ENCODE measurements around the gene MARCHF2. TPM values are rescaled to one million over a fixed set of nuclear protein-coding genes. Genes with fewer than 3 reads are reported as not detected.

MARCHF2 gene
- total and polyA plus RNA-seq, 9 donors = 14.1 to 19.7 (median 16.4) TPM

DNA sequence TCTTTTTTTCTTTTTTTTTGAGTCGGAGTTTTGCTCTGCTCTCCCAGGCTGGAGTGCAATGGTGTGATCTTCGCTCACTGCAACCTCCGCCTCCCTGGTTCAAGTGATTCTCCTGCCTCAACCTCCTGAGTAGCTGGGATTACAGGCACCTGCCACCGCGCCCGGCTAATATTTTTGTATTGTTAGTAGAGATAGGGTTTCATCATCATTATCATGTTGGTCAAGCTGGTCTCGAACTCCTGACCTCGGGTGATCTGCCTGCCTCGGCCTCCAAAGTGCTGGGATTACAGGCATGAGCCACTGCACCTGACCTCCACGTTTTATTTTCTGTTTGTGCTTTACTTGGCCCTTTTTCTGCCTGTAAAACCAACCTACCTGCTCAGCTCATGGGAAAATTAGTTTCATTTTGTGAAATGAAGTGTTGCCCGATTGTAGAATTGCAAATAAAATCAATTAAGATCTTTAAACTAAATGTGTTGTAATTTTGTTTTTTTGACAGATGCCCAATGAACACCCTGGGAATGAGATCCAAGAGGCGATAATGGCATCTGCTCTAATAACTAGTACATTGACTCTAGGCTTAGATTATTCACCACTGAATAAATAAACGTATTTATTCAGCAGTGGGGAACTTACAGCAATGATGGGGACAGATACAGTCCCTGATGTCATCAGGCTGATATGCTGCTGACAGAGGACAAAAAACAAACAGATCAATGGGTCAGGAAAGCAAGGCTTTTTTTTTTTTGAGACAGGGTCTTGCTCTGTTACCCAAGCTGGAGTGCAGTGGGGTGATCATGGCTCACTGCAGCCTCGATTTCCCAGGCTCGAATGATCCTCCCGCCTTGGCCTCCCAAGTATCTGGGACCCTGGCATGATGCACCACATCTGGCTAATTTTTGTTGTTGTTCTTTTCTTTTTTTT, 25.2 kb upstream of the MARCHF2 start:
- Histone ChIP-seq H3K4me3 (ENCODE audit: low read length) (no peak overlapping the region), H3K27ac (ENCODE audit: low read length) (no peak overlapping the region), H3K27me3 (ENCODE audit: control insufficient read depth, insufficient read depth, low read length) (no peaks in the 10 kb centered on the region), H3K9me3 (replicated peaks; ENCODE audit: control insufficient read depth, low read depth, low read length) (no peaks in the 10 kb centered on the region), H3K4me1 (ENCODE audit: control insufficient read depth, insufficient read depth, low read length) (peaks cover 21% of the 10 kb centered on the region), H3K36me3 (ENCODE audit: control insufficient read depth, insufficient read depth, low read length) (no peaks in the 10 kb centered on the region)
- WGBS (ENCODE audit: insufficient coverage) = 83% methylated on average over 6 of the region's 16 CpGs
- DNase-seq = no peak

DNA sequence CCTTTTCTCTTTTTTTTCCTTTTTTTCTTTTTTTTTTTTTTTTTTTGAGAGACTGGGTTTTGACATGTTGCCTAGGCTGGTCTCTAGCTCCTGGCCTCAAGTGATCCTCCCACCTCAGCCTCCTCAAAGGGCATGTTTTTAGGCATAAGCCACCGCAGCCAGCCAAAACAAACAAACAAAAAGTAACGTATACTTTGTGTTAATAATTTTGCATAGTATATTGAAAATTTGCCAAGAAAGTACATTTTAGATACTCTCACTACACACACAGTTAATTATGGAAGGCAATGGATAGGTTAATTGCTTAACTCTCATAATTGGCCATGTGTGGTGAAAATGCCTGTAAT, 24.5 kb upstream of the MARCHF2 start:
- WGBS (ENCODE audit: insufficient coverage) = no CpG with 5 or more reads among the region's 2 CpGs
- DNase-seq = no peak
- no peak overlapping the region for H3K4me3 ChIP-seq (ENCODE audit: low read length)
- H3K27me3 ChIP-seq (ENCODE audit: control insufficient read depth, insufficient read depth, low read length) = no peaks in the 10 kb centered on the region
- H3K9me3 ChIP-seq (replicated peaks; ENCODE audit: control insufficient read depth, low read depth, low read length) = no peaks in the 10 kb centered on the region
- H3K36me3 ChIP-seq (ENCODE audit: control insufficient read depth, insufficient read depth, low read length) = no peaks in the 10 kb centered on the region
- H3K27ac ChIP-seq (ENCODE audit: low read length) = no peak overlapping the region
- H3K4me1 ChIP-seq (ENCODE audit: control insufficient read depth, insufficient read depth, low read length) = peaks cover 27% of the 10 kb centered on the region

DNA sequence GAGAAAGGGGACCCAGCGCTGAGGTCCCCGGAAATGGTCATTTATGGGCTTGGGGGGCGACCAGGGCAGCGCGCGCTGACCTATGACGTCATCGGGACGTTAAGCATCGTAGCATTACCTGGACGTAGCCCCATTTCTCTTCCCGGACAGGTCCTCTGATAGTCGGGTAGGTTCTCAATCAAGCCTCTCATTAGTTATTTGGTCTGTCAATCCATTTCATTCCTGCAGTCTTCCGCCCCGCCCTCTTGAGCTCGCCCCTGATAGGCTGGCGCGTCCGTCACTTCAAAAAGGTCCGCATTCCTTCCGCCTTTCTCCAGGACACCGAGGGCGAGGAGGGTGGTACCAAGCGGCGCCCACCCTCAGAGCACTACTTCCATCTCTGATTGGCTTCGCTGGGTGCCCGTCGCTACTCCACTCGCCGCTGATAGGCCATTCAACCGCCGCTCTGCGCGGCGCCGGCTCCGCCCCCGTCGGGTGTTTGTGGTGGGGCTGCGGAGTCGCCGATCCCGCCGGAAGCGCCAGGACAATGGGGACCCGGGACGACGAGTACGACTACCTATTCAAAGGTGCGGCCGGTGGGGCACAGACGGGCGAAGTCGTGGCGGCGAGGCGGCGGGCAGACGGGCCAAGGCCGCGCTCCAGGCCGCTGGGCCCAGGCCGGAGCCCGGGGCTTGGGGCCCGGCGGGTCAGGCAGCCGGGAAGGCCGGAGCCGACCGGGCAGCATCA, 23.1 kb upstream of the MARCHF2 start, which contains the start of gene RAB11B:
Gene RAB11B, plus strand, starts transcription at position 470 of the 726 bp plus-strand sequence. Its CDS starts 57 bp downstream, at position 527.
- H3K4me3 ChIP-seq (ENCODE audit: low read length) = peak within 1 kb of the TSS; percentile 73
- H3K27me3 ChIP-seq (ENCODE audit: control insufficient read depth, insufficient read depth, low read length) = no peaks in the 10 kb centered on the region
- DNase-seq = peak; percentile 100
- H3K36me3 ChIP-seq (ENCODE audit: control insufficient read depth, insufficient read depth, low read length) = no peaks in the 10 kb centered on the region
- under 1% methylated on average over 65 of the region's 70 CpGs for WGBS (ENCODE audit: insufficient coverage)
- H3K9me3 ChIP-seq (replicated peaks; ENCODE audit: control insufficient read depth, low read depth, low read length) = no peaks in the 10 kb centered on the region
- H3K27ac ChIP-seq (ENCODE audit: low read length) = peak within 1 kb of the TSS; percentile 95
- peaks cover 42% of the 10 kb centered on the region for H3K4me1 ChIP-seq (ENCODE audit: control insufficient read depth, insufficient read depth, low read length)

DNA sequence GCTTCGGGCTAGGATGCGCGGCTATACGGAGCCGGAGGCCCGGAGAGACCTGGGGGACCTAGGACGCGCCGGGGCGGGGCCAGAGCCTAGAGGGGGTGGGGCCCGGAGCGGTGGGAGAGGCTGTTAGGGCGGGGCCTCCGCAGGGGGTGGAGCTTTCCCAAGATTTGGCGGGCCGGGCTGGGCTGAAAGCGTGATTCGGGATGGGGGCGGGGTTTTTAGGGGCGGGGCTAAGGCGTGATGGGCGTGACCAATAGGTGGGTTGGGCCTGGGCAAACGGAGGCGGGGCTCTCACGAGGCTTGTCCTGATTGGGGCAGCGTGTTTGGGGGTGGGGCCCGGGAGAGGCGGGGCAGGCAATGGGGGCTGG, 22.5 kb upstream of the MARCHF2 start:
- WGBS (ENCODE audit: insufficient coverage) = 0% methylated on average over 20 of the region's 28 CpGs
- Histone ChIP-seq H3K4me1 (ENCODE audit: control insufficient read depth, insufficient read depth, low read length) (peaks cover 42% of the 10 kb centered on the region), H3K27me3 (ENCODE audit: control insufficient read depth, insufficient read depth, low read length) (no peaks in the 10 kb centered on the region), H3K9me3 (replicated peaks; ENCODE audit: control insufficient read depth, low read depth, low read length) (no peaks in the 10 kb centered on the region), H3K36me3 (ENCODE audit: control insufficient read depth, insufficient read depth, low read length) (peaks cover 2% of the 10 kb centered on the region), H3K27ac (ENCODE audit: low read length) (peak overlapping the region; percentile 95), H3K4me3 (ENCODE audit: low read length) (peak overlapping the region; percentile 62)
- DNase-seq = peak; percentile 94

DNA sequence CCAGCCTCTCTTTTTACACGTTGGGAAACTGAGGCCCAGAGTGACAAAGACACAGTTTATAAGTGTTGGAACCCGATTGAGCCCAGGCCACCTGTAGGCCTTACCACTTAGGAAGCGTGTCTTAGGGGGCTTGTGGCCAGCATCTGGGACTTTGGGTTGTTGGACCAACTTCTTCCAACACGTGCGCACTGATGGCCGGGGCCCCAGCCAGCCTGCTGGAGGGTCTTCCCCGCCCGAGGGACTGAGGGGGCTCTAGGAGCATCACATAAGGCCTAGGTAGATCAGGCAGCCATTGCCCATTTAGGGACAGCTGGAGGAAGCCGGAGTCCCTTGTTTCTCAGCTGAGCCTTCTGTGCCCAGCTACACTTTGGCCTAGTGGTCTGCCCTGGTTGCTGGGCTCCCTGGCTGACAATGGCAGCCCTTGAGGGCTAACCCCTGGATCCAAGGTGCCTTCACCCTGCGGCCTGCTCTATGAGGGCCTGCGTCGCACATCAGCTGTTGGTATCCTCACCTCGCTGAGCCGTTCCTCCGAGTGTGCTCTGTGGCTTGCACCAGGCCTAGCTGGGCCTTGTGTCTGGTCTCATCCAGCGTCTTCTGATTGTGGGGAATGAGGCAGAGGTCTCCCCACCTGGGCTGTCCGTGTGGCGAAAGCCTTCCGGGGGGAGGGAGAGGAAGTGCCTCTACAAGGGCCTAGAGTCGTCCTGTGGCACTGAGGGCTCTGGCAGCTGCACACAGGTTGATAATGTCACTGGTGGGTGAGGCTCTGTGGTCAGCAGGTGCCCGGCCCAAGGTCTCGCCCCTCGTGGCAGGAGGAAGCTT, 21.7 kb upstream of the MARCHF2 start:
- Histone ChIP-seq H3K36me3 (ENCODE audit: control insufficient read depth, insufficient read depth, low read length) (peaks cover 8% of the 10 kb centered on the region), H3K4me3 (ENCODE audit: low read length) (no peak overlapping the region), H3K27ac (ENCODE audit: low read length) (peak overlapping the region; percentile 83), H3K27me3 (ENCODE audit: control insufficient read depth, insufficient read depth, low read length) (no peaks in the 10 kb centered on the region), H3K9me3 (replicated peaks; ENCODE audit: control insufficient read depth, low read depth, low read length) (no peaks in the 10 kb centered on the region), H3K4me1 (ENCODE audit: control insufficient read depth, insufficient read depth, low read length) (peaks cover 42% of the 10 kb centered on the region)
- WGBS (ENCODE audit: insufficient coverage) = 73% methylated on average over 17 of the region's 23 CpGs
- no peak for DNase-seq

DNA sequence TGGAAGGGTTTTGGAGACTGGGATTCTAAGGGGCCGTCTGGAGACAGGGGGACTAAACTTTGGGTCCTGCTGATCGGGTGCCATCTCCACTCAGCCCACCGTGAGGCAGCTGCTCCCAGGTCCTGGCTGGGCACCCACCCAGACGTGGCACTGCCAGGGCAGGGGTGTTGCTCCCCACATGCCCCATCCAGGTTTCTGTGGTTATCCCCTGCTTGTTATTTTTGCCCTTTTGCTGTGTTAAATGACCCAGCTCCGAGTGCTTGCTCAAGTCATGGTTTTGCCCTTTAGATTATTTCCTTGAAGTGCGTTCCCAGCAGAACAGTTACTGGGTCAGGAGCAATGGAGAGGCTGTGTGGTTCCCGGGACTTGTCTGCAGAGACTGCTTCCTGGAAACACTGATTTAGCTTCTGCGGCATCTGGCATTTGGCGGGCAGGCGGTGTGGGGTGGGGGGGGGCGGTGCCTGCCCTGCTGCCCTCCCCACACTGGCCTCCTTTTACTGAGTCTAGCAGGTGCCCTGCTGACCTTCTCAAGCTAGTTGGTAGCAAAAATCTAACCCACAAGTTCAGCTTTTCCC, 21.0 kb upstream of the MARCHF2 start:
- H3K36me3 ChIP-seq (ENCODE audit: control insufficient read depth, insufficient read depth, low read length) = peaks cover 8% of the 10 kb centered on the region
- no peaks in the 10 kb centered on the region for H3K27me3 ChIP-seq (ENCODE audit: control insufficient read depth, insufficient read depth, low read length)
- WGBS (ENCODE audit: insufficient coverage) = 51% methylated on average over 5 of the region's 11 CpGs
- no peak overlapping the region for H3K4me3 ChIP-seq (ENCODE audit: low read length)
- peak overlapping the region; percentile 83 for H3K27ac ChIP-seq (ENCODE audit: low read length)
- DNase-seq = peak; percentile 59
- no peaks in the 10 kb centered on the region for H3K9me3 ChIP-seq (replicated peaks; ENCODE audit: control insufficient read depth, low read depth, low read length)
- H3K4me1 ChIP-seq (ENCODE audit: control insufficient read depth, insufficient read depth, low read length) = peaks cover 46% of the 10 kb centered on the region

DNA sequence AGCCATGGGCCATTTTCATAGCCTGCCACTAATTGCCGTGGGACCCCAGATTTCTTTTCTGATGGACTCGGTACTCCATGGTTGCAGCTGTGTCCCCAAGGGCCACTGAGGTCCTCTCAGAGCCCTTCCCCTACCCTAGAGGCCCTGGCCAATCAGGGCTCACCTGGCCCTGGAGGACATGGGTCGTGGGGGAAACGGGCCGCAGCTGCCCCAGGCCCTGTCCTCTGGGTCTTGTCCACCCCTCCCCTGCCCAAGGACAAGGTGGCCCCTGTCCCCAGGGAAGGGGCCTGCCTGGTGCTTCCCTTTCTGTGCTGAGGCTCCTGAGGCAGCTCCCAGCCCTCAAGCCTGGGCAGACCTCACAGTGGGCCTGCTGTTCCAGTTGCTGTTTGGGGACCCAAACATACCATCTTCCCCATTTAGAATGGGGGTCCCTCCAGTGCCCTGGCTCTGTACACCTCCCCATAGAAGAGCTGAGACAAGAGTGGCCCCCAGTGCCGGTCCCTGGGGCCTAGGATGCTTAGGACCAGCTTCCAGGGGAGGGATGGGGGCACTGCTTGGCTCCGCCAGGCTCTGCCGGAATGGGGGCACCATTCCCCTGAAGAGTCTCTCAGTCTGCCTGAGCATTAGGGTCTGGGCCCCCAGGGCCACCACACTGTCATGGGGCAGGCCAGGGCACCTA, 19.8 kb upstream of the MARCHF2 start:
- Histone ChIP-seq H3K9me3 (replicated peaks; ENCODE audit: control insufficient read depth, low read depth, low read length) (no peaks in the 10 kb centered on the region), H3K36me3 (ENCODE audit: control insufficient read depth, insufficient read depth, low read length) (peaks cover 12% of the 10 kb centered on the region), H3K27me3 (ENCODE audit: control insufficient read depth, insufficient read depth, low read length) (no peaks in the 10 kb centered on the region), H3K4me3 (ENCODE audit: low read length) (no peak overlapping the region), H3K4me1 (ENCODE audit: control insufficient read depth, insufficient read depth, low read length) (peaks cover 53% of the 10 kb centered on the region), H3K27ac (ENCODE audit: low read length) (peak overlapping the region; percentile 20)
- 67% methylated on average over 8 of the region's 8 CpGs for WGBS (ENCODE audit: insufficient coverage)
- DNase-seq = no peak

DNA sequence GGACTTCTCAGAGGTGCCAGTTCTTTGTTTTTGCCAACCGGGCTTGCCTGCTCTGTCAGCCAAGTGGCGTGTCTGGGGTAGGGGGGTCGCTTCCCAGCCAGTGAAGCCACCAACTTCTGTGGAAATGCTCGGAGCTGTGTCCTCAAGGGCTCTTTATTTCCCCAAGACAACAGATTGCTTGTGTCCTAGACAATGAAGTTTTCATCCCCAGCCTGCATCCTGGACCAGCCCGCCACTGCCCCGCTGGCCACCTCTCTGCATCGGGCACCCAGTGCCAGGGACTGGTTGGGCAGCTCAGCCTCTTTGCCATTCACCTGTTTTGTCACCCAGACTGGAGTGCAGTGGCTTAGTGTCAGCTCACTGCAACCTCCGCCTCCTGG, 19.2 kb upstream of the MARCHF2 start:
- no peaks in the 10 kb centered on the region for H3K27me3 ChIP-seq (ENCODE audit: control insufficient read depth, insufficient read depth, low read length)
- H3K4me1 ChIP-seq (ENCODE audit: control insufficient read depth, insufficient read depth, low read length) = peaks cover 56% of the 10 kb centered on the region
- DNase-seq = no peak
- H3K4me3 ChIP-seq (ENCODE audit: low read length) = no peak overlapping the region
- no peak overlapping the region for H3K27ac ChIP-seq (ENCODE audit: low read length)
- 92% methylated on average over 7 of the region's 8 CpGs for WGBS (ENCODE audit: insufficient coverage)
- no peaks in the 10 kb centered on the region for H3K9me3 ChIP-seq (replicated peaks; ENCODE audit: control insufficient read depth, low read depth, low read length)
- peaks cover 15% of the 10 kb centered on the region for H3K36me3 ChIP-seq (ENCODE audit: control insufficient read depth, insufficient read depth, low read length)

DNA sequence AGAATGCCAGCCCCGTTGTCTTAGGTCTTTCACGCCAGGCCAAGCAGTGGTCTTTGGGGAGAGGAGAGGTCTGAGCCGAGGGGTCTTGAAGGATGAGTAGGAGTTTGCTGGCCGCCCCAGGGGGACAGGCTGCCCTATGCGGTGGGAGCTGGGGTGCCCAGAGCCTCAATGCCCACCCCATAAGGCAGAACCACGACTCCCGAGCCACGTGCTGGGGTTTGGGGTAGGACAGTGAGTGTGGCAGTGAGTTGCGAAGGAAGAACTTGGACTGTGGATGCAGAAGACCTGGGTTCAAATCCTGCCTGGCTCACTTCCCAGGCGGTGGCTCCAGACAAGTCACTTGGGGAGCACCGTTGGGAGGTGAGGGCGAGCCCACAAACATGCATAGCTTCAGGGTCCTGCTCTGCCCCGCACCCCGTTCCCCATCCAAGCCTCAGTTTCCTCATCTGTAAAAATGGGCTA, 17.5 kb upstream of the MARCHF2 start:
- Histone ChIP-seq H3K27ac (ENCODE audit: low read length) (no peak overlapping the region), H3K27me3 (ENCODE audit: control insufficient read depth, insufficient read depth, low read length) (no peaks in the 10 kb centered on the region), H3K36me3 (ENCODE audit: control insufficient read depth, insufficient read depth, low read length) (peaks cover 27% of the 10 kb centered on the region), H3K9me3 (replicated peaks; ENCODE audit: control insufficient read depth, low read depth, low read length) (no peaks in the 10 kb centered on the region), H3K4me1 (ENCODE audit: control insufficient read depth, insufficient read depth, low read length) (peaks cover 56% of the 10 kb centered on the region), H3K4me3 (ENCODE audit: low read length) (no peak overlapping the region)
- no peak for DNase-seq
- WGBS (ENCODE audit: insufficient coverage) = 84% methylated on average over 13 of the region's 14 CpGs

Measured in muscle of leg (tissue), 11 donors.